ENCODE data around the gene NHS.

NHS gene

DNA sequence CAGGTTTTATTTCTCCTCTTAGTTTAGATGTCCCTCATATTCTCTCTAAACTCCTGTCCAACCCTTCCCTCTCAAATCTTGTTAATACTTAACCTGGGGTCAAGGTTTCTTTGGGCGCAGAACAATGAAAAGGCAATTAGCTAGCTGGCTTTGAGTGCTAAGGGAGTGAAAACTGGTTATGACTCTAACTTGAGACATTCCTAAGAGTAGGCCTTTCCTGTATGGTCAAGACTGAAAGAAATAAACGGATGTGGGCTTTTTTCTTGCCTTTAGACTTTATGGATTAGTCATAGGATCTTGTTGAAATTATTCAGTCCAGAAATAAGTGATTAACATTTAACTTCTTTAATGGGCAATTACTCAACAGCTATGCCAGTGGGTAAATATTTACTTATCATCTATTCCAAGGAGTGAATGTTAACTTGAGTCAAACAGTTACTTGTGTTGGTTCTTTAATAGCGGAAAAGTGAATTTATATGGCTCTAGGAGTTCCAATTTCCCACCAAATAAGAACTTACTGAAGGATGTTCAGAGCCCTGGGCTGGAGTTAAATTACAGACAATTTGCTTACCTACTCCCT lies 220.5 kb downstream of the NHS start:
- no peak for DNase-seq

DNA sequence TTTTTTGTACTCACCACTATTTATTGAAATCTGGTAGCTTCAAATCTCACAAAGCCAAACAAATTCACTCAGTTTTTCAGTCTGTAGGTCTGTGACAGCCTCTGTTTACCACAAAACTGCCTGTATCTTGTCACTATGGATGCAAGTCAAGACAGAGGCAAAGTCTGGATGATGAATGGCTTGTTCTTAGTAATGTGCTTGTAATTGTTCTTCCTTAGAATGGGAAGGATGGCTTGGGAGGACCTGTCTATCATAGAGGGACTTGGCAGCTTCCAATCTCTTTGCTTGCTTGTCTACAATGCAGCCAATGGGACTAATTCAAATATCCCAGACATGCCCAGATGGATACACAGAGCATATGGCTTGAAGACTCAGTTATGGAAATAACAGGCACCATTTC lies 221.1 kb downstream of the NHS start:
- DNase-seq = no peak

DNA sequence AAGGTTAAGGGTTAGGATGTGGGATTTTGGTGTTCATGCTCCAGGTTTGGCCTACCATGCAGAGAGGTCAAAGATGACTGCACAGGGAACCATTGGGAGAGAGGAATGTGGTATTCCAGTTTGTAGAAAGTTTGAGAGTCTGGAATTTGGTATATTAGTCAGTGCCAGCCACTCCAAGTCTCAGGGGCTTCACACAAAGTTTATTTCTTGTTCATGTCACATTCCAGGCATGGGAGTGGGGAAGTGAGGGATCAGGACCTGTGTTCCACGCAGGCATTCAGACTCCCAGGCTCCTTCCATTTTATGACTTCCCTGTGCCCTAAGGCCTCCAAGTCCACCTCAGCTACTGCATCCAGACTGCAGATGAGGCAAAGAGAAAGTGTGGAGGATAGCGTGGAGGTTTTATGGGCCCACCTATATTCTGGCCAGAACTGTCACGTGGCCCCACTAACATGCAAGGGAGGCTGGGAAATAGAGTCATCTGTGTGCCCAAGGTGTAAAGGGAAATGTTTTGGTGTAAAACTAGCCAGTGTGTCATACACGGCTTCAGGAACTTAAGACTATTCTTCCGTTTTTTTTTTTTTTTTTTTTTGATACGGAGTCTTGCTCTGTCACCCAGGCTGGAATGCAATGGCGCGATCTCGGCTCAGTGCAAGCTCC lies 221.7 kb downstream of the NHS start:
- no peak for DNase-seq

DNA sequence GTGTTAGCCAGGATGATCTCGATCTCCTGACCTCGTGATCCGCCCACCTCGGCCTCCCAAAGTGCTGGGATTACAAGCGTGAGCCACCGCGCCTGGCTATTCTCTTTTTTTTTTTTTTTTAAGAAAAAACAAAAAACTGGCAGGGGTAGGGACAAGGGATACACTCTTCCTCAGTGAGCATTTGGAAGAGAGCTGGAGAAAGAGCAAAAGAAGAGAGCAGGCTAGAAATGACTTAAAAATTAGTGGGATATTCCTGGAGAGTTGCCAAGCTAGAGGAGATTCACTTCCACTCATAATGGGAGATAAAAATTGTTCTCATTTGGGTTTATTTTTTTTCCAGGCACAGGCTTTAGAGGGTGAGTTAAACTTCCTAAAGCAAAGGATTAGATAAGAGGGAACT lies 222.3 kb downstream of the NHS start:
- no peak for DNase-seq

DNA sequence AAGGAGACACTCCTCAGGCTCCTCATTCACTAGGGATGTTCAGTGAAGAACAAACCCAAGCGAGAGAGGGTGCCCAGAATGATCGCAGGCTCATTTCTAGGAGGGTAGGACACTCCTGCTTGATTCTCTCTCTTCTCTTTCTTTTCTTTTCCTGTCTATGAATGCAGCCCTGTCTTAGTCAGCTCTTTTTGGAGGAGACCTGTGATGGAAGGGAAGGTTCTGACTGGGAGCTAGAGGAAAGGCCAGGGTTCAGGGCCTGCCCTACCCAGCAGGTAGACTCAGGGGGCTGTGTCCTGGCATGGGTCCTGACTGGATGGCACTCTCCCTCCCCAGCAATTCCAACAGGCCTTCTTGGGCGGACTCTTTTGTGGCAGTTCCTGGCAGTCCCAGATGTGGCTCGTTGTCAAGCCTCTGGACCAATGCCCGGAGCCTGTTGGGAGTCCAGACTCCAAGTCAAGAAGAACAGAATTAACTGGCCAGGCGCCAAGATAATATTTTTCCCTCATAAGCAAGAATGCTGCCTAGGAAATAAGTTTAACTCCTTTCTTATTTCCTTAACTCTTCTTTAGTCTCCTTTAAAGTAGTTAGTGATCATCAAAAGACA lies 222.9 kb downstream of the NHS start:
- DNase-seq = no peak

DNA sequence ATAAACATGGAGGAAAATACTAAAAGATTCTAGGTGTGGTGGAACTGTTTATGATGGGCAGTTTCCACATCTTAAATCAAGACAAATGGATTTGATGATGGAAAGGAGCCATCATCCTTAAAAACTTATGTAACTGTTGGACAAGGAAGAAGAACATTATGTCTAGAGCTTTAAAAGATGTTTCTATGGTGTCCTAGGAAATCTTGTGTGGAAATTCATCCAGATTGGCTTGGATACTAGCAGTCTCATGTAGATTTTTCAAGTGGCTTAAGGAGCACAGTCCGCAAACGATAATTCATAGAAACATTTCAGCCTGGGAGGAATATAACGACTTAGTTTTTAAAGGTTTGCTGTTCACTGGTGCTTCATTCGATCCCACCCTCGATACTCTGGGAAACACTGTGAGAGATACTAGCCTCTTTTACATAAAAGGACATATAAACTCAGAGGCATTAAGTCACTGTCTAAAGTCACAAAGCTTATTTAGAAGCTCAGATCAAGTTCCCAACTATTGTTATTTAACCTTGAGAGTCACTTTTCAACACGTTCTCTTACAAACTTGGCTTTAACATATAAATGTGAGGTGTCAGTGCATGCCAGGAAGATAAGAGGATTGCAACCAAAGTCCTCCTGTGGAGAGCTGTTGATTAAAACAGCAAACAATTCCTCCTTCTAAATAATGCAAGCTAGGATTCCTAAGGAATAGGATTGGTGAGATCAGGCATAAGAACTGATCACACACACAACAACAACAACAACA lies 226.6 kb downstream of the NHS start:
- DNase-seq = no peak

DNA sequence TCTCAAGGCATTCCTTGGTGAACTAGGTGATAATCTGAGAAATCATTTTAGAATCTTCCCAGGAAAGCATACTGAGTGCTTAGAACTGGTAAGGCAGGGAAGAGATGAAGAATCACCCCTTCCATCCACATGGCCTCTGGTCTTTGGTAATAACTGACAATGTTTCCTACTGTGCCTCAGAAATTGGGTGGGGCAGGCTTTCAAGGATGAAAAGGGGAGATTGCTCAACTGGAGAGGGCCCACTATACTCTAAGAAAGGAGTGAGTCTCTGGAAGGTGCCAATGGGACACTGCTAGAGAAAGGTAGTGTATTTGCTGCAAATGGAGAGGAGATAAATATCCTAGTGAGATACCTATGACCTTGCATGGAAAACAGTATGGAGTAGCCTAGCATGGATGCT lies 227.2 kb downstream of the NHS start:
- no peak for DNase-seq

DNA sequence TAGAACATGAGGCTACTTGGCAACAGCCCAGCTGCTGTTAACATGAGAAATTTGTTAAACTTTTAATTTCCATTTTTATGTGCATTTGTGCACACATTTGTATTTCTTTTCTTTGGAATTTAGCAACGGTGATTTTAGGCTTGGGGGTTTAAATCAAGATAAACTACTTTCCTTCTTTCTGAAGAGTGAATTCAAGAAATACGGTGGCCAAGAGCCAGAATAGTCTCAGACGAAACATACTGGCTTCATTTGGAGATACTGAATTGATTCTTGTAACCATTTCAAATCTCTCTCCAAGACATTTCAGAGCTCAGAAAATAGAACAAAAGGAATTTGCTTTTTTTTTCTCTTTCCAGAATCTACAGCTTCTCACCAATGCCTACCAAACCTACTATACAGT lies 228.2 kb downstream of the NHS start:
- DNase-seq = no peak

DNA sequence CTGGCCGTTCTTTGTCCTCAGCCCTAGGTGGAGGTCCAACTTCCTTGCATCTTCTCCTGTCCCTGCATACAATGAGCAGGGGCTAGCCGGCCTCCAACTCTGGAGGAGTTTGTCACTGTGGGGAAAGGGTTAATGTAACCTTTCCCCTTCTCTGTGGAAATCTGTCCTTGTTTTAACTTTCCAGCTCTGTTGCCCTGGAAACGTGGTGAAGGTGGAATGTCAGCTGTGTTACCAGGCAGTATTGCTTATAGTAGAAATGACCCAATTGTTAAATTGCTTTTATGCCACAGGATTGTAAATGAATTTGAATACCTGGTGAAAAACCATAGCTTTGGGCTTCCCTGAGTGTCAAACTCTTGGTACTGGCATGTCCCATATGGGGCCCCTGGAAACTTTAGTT lies 230.7 kb downstream of the NHS start:
- DNase-seq = no peak

DNA sequence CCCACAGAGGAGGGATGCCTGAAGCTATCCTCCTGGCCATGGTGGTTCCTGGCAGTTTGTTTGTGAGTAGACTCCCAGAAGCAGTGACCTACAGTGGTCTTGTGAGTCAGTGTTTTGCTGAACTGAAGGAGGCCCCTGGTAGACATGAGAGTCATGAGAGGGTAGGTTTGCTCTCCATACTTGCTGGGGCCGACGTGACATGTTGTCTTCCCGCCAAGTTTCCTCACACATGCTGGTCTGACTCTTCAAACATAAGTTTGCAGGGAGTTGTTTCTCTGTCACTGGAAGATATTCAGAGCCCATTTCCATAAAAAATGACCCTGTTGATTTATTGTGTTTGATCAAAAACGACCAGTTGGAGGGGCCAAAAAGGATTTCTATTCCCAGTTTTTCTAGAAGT lies 231.2 kb downstream of the NHS start:
- DNase-seq = no peak

DNA sequence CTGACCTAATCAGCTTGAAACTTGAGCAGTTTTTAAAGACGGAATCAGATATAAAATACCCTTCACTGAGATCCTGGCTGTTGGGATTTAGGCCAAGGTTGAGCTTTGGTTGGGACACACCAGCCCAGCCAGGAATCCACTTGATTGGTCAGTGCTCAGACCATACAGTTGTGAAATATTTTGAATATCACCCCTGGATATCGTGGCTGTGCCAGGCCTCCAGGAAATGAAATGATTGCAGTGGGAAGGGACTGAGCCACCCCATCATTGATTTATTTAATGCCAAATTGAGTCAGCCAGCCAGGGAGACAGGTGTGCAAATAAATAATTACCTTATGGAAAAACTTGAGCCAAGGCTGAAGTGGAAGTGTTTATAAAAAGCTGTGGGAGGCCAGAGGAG lies 233.9 kb downstream of the NHS start:
- no peak for DNase-seq

DNA sequence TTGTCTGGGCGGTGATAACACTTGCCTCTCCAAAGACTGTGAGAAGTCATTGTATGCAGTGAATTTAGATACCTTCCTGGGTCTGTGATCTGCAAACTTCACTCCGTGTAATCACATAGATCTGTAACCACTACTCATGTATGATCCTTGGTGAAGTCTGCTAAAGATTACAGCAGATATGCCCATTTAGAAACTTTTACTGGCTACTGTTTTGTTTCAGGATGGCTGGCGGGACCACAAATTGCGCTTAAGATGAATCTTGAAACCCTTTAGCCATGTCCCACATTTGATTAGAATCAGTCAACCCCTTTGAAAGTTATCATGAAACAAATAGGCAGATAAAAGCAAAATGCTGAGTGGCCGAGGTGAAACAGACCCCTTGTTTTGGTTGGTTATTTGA lies 235.8 kb downstream of the NHS start:
- no peak for DNase-seq

DNA sequence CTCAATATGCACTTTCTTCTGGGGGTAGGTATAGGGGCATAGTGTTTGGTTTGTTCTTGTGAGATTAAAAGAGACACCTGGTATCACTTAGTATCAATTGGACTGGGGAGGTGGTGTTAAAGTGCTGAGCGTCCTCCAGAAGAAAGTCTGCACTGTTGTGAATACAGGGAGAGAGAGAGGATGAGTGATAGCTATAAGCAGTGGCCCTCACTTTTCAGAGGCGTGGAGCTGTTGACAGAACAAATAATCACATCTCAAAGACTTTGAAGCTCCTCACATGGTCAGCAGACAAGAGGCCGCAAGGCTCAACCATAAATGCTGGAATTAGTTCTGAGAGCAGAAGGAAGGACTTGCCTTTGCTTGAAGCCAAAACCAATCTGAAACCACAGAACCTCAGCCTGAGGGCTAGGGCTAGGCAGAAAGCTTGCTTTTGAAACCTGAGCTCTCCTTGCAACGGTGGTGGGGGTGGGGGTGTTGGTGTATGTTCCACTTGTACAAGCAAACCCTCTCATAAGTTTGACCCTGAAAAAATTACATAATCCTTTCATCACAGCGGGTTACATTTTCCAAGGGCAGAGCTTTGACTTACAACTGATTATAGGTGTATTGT lies 239.1 kb downstream of the NHS start:
- no peak for DNase-seq

DNA sequence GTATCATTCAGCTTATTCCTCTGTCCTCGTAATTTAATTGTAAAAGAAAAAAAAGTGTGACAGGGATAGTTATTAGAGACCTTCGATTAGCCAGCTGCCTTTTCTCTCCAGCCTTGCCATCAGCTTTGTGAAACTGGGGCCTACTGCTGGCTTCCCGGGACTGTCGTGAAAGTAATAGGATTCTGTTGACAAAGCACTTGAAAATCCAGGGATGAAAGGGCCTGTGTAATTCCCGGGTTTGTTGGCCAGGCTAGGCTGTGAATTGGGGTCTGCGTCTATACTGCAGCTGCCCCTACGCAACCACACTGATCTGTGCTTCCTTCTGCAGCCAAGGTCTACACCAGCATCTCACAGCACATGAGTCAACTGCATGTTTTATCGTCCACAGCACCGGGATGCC lies 241.9 kb downstream of the NHS start:
- DNase-seq = no peak

DNA sequence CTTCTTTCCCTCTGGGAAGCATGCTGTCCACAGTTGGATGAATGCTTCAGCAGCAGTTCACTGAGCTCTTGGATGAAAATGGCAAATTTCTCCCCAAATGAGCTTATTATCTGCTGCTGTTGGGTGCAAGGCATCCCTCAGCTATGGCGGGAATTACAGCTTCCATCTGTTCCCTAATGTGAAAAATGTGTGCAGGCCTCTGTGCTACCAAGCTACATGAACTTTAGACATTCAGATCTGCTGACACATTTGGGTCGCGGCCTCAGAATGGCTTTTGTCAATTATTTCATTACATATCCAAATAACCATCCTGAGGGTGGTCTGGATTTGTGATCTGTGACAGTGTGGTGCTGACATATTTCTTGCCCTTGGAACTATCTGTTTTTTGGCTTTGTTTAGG lies 242.8 kb downstream of the NHS start:
- no peak for DNase-seq

DNA sequence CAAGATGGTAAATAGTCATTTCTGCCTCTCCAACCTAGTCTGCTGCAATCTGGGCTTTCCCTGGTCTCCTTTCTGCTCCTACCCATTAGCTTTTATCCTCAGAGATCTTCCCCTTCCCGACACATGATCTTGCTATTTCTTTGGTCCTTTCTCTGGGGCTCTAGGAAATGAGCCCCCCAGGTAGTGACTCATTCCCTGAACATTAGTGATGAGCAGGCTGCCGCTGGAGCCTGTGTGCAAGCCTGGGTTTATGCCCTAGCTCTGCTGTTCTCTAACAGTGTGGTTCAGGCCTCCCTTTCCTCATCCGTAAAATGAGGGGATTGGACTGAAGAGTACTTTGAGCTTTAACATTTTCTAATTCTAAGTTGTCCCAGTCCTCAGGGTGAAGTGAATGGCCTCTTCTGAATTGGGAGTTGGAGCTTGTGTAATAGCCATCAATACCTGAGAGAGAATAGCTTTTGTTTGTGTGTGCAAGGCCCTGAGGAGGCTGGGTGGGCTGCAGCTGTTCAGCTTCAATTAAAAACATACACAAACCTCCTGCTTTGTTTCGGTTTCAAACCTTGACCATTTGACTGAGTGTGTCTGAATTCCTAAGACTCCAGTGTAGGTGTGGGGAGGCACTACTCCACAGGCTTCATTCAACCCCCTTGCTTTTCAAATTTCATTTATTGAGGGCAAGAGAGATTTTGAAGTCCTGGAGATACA lies 246.7 kb downstream of the NHS start:
- no peak for DNase-seq

DNA sequence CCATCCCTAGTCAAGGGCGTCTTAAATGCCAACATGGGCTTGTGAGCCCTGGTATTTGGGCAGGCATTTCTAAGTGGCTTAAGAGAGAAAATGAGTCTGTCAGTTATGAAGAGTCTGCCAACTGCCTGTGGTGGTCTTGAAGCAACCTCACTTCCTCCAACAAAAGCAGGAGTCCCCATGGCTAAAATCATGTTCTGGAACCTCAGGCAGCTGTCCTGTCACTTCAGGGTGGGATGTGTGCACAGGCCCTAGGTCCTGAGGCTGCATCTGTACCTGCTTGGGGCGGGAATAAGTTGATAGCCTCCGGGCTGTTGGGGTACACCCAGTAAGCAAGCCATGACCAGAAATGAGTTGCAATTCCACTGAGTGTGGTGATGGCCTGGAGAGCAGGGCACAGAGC lies 247.3 kb downstream of the NHS start:
- no peak for DNase-seq

DNA sequence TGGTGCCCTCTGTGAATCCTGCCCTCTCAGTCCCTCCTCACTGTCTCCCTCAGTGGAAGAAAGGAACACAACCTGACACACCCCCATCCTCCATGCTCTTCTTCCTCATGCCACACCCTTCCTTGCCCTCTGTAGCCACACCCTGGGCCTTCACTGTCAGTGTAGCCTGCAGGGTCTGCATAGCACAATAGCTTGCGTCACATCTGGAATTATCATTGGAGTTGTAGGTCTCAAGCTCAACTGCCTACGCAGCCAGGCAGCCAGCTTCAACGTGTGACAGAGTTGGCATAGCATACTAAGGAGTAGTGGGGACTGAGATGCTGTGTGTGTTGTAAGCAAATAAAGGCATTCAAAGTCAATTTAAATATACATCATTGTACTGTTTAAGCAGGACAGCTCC lies 248.8 kb downstream of the NHS start:
- DNase-seq = no peak

DNA sequence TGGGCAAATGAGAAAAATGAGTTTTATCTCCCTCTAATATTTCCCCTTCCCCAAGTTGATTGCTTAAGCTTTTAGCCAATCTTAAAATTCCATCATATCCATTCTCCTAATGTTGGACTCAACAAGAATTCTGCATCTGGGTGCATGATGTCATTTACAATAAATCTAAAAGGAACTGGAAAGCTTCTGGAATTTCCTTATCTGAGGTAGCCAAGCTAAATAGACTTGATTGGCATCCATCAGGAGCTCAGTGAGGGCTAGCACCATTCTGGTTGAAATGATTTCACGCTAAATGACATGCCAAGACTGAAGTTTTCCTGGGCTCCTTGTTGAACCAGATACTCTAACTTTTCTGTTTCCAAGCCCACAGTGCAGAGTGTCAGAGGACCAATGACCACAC lies 252.0 kb downstream of the NHS start:
- no peak for DNase-seq

DNA sequence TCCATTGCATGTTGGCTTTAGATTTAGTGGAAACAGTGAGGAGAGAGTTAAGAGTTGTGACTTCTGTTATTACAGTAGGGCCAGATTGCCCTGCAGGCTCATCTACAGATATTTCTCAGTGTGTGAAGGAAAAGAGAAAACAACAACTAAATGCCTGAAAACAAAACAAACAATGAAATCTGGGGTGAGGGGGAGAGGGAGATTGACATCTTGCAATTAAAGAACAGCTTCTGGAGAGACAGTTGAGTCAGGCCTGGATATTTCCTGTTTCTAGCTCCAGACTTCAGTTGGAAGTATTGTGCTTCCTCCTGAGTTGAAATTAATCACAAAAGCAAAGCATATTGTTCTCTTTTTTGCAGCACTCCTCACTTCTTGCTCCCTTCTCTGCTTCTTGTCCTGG lies 254.0 kb downstream of the NHS start:
- no peak for DNase-seq

DNA sequence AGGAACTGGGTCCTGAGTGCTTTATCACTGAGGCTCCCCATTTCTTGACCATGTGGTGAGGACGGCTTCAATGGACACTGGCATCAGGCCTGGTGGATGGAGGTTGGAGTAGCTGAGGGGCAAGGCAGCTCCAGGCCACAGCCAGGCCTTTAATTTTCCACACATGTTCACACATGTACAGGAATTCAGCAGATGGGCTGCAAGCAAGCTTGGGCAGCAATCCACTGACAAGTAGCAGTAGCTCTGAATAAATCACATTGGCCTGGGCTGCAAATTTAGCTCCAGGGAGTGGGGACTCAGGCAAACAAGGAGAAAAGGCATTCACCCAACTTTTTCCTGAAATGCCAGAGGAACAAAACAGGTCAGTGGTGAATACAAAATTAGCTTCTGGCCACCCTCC lies 254.5 kb downstream of the NHS start:
- no peak for DNase-seq

DNA sequence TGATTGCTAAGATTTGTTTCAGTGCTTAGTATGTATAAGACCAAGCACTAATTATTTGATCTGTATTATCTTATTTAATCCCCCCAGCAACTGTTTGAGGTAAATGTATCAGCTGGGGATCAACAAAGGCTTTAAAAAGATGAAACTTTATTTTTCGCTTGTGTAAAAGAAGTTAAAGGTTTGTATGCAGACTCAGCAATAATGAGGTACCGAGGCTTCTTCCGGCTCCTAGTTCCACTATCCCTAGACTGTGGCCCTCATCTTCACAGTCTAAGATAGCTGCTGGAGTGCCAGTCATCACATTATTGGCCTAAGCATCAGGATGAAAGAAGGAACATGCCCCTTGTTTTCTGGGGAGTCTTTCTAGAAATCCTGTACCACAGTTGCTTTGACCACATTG lies 256.6 kb downstream of the NHS start:
- DNase-seq = no peak

DNA sequence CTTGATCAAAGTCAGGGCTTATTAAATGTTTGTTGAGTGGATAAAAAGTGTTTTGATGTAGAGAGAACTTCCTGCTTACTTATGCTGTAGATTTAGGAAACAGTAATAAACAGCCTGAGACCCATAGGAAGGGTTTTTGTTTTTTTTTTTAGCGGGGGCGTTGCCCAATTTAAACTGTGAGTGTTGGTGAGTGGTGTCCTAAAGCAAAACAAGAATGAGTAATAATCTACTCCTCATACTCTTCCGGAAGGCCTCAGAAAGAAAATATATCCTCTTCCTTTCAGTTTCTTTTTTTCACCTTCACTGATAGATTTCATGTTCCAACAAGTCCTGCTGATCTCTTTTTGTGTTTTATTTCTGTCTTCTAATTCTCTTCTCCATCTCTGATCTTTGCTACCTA lies 257.9 kb downstream of the NHS start:
- DNase-seq = no peak

Data from stimulated activated CD4-positive, alpha-beta T cell treated with anti-CD3 and anti-CD28 coated beads, Interleukin-4, amount 100 ng/mL, for 24 hours (primary cell).